Activated CD8-positive, alpha-beta T cell treated with anti-CD3 and anti-CD28 coated beads for 36 hours (primary cell): ENCODE measurements around the gene UGT2B28. TPM values are rescaled to one million over a fixed set of nuclear protein-coding genes. Genes with fewer than 3 reads are reported as not detected.
"Not testable (repeated sequence)": the region's sequence is repeated elsewhere in the genome, so short reads cannot be mapped to it uniquely, and the experiment has no call there.

Source experiments
- ATAC-seq: fragments of 200-7000 bp; cut with Tn5 transposase; one replicate; pipeline ENCODE4 v1.10.0; 2021; ENCODE audit warnings: mild to moderate bottlenecking, moderate library complexity
- CTCF ChIA-PET: fragments of 350-600 bp; sonication (Branson Sonifier 250); formaldehyde crosslinking; loops from one replicate; lab custom pipeline; 2021; ENCODE audit warnings: antibody characterized with exemption; lab: Charles Lee
- POLR2A ChIA-PET: fragments of 350-600 bp; sonication (Branson Sonifier 250); formaldehyde crosslinking; loops from one replicate; lab custom pipeline; 2021; ENCODE audit warnings: antibody characterized with exemption; lab: Charles Lee
- DNase-seq: peaks from one replicate; pipeline ENCODE4 v3.0.0-alpha.2; 2020
- H3K27ac Mint-ChIP-seq: one replicate; pipeline ENCODE4 v1.8.0; 2021; ENCODE audit warnings: mild to moderate bottlenecking, mixed read lengths
- H3K27me3 Mint-ChIP-seq: one replicate; pipeline ENCODE4 v1.8.0; 2021; ENCODE audit warnings: mixed read lengths
- H3K36me3 Mint-ChIP-seq: one replicate; pipeline ENCODE4 v1.8.0; 2021; ENCODE audit warnings: low read depth, mixed read lengths
- H3K4me1 Mint-ChIP-seq: one replicate; pipeline ENCODE4 v1.8.0; 2021; ENCODE audit warnings: low read depth, mixed read lengths
- H3K4me3 Mint-ChIP-seq: one replicate; pipeline ENCODE4 v1.8.0; 2021; ENCODE audit warnings: mild to moderate bottlenecking, moderate library complexity, mixed read lengths
- H3K9me3 Mint-ChIP-seq: one replicate; pipeline ENCODE4 v1.8.0; 2021; ENCODE audit warnings: mixed read lengths
- intact Hi-C: fragments of 100-400 bp; cut with micrococcal nuclease; formaldehyde crosslinking; loops from one replicate; pipeline ENCODE4 v1.10.0; 2022
- total RNA-seq, 2 experiments: library from RNA; stranded (reverse); gene quantifications; one replicate each; pipeline ENCODE4 v1.2.3, GENCODE V29; 2021
- TF ChIP-seq, protein P1 (sequence below): fragments of 200-600 bp; IDR thresholded peaks from one replicate; pipeline ENCODE4 v1.8.0; 2022; ENCODE audit warnings: antibody characterized with exemption, mild to moderate bottlenecking

UGT2B28 gene
- total RNA-seq, 2 experiments from 2014 or later, result not detected

- no peaks in the 10 kb centered on the region for H3K9me3 Mint-ChIP-seq
- H3K27me3 Mint-ChIP-seq, result peaks cover 1% of the 10 kb centered on the region
- ChIA-PET CTCF (no interaction called here), POLR2A (no interaction called here)
- H3K36me3 Mint-ChIP-seq, result no peaks in the 10 kb centered on the region
- ATAC-seq (no peak), DNase-seq (no peak)
- H3K4me3 Mint-ChIP-seq, result no peak overlapping the region
- intact Hi-C loops, result no loop called here
- TF ChIP-seq, protein P1, sequence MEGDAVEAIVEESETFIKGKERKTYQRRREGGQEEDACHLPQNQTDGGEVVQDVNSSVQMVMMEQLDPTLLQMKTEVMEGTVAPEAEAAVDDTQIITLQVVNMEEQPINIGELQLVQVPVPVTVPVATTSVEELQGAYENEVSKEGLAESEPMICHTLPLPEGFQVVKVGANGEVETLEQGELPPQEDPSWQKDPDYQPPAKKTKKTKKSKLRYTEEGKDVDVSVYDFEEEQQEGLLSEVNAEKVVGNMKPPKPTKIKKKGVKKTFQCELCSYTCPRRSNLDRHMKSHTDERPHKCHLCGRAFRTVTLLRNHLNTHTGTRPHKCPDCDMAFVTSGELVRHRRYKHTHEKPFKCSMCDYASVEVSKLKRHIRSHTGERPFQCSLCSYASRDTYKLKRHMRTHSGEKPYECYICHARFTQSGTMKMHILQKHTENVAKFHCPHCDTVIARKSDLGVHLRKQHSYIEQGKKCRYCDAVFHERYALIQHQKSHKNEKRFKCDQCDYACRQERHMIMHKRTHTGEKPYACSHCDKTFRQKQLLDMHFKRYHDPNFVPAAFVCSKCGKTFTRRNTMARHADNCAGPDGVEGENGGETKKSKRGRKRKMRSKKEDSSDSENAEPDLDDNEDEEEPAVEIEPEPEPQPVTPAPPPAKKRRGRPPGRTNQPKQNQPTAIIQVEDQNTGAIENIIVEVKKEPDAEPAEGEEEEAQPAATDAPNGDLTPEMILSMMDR, result no peak
- H3K27ac Mint-ChIP-seq, result no peak overlapping the region
- no peaks in the 10 kb centered on the region for H3K4me1 Mint-ChIP-seq
Observed at GRCh38 chr4:69323284-69323683, 43.0 kb downstream of the UGT2B28 start.

- Mint-ChIP-seq H3K36me3 (no peaks in the 10 kb centered on the region), H3K4me3 (no peak overlapping the region), H3K27me3 (no peaks in the 10 kb centered on the region), H3K9me3 (peaks cover 3% of the 10 kb centered on the region), H3K27ac (no peak overlapping the region), H3K4me1 (no peaks in the 10 kb centered on the region)
- intact Hi-C loops, result no loop called here
- ChIA-PET CTCF (no interaction called here), POLR2A (no interaction called here)
- TF ChIP-seq, protein P1, result no peak
- no peak for ATAC-seq
- no peak for DNase-seq
Observed at GRCh38 chr4:69330345-69331047, 50.2 kb downstream of the UGT2B28 start.

DNA sequence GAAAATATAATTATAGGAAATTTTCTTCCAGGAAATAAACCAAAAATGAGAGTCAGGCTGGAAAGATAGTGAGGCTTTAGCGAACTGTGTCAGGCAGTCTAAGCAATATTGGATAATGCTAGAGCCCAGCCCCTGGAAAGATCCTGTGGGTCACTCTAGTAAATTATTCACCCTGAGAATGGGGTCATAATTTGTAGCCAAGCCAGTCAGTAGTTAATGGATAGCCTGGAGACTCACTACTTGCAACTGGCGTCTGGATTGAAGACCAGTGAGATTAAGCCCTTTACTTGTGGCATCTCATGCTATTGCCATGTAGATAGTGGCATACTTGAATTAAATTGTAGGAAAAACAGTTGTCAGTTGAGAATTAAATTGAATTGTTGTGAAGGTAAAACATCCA is 51.0 kb downstream of the UGT2B28 start:
- H3K4me1 Mint-ChIP-seq, H3K27me3 Mint-ChIP-seq, DNase-seq: not testable (repeated sequence)

GRCh38 chr4:69335485-69335884 is 55.2 kb downstream of the UGT2B28 start:
- H3K36me3 Mint-ChIP-seq, CTCF ChIA-PET, POLR2A ChIA-PET, DNase-seq, H3K27me3 Mint-ChIP-seq, intact Hi-C loops, H3K4me1 Mint-ChIP-seq, H3K27ac Mint-ChIP-seq, H3K9me3 Mint-ChIP-seq, ATAC-seq, H3K4me3 Mint-ChIP-seq: not testable (repeated sequence)

More for the DNA sequence above, 51.0 kb downstream of the UGT2B28 start:
- CTCF ChIA-PET, H3K27ac Mint-ChIP-seq, intact Hi-C loops, H3K36me3 Mint-ChIP-seq, H3K4me3 Mint-ChIP-seq, H3K9me3 Mint-ChIP-seq, POLR2A ChIA-PET, ATAC-seq: not testable (repeated sequence)

GRCh38 chr4:69343114-69343513 is 62.8 kb downstream of the UGT2B28 start:
- H3K4me1 Mint-ChIP-seq, intact Hi-C loops, H3K27ac Mint-ChIP-seq, H3K27me3 Mint-ChIP-seq, CTCF ChIA-PET, DNase-seq, H3K36me3 Mint-ChIP-seq, ATAC-seq, H3K9me3 Mint-ChIP-seq, H3K4me3 Mint-ChIP-seq, POLR2A ChIA-PET: not testable (repeated sequence)

DNA sequence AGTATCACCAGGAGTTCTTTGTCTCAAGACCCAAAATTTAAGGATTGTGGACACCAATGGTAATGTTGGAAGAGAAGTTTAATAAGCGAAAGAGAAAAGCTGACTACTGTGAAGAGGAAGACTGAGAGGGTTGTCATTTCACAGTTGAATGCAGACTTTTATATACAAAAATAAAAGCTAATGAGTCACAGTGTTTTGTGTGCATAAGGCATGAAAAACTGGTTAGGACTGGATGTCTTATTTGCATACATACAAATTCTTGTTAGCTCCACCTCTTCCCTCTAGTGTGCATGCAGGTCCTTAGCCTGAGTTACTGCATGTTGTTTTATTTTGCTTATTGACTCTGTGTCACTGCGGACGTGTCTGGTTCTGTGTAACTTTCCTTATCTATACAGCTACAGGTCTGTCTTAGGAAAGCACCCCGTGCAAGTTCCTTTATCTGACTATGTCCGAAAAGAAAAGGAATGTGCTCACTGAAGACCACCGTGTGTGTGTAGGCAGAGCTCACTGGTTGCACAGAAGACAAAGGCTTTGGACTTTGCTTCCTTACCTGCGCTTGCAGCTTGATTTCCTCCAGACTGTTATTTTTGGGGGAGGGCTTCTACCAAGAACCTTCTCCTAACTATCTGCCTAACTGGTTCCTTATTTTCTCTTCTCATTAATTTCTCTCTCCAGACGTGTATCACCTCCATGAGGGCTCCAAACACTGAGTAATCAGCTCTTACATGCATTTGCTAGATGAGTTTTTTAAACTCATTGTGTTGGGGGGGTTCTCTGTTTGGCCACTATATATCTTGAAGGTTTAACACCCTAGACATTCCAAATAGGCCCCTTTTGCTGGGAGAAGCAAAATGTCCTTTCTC is 63.5 kb downstream of the UGT2B28 start:
- H3K9me3 Mint-ChIP-seq, intact Hi-C loops, H3K4me3 Mint-ChIP-seq, H3K27me3 Mint-ChIP-seq, H3K36me3 Mint-ChIP-seq, DNase-seq, POLR2A ChIA-PET, CTCF ChIA-PET, H3K27ac Mint-ChIP-seq, H3K4me1 Mint-ChIP-seq, ATAC-seq: not testable (repeated sequence)

Other genes with a start within 250 kb of the UGT2B28 start
- gene UGT2B7, start 184.0 kb upstream of the UGT2B28 start, total RNA-seq, result not detected
- not detected for gene UGT2B11, start 65.7 kb upstream of the UGT2B28 start, total RNA-seq
- gene UGT2B4, start 215.4 kb downstream of the UGT2B28 start, total RNA-seq, result not detected